Kidney (tissue), 14 donors: Measurements from ENCODE around the gene ZNF506. TPM values are rescaled to one million over a fixed set of nuclear protein-coding genes. Genes with fewer than 3 reads are reported as not detected.

ENCODE experiments used
- DNase-seq, 5 donors: peaks; one replicate each; pipeline ENCODE4 v3.0.0-alpha.2; 2013 to 2020
- FAIRE-seq: peaks from 2 replicates; lab custom pipeline; 2012; peaks lifted over from hg19 to GRCh38; lab: Jason Lieb, UNC
- H3K27ac ChIP-seq, 2 donors: one replicate each; pipeline ENCODE4 v1.7.0; 2013; ENCODE audit warnings: low read depth in 2 of 2, low read length in 2 of 2, inconsistent platforms in 1 of 2
- H3K27me3 ChIP-seq: one replicate; pipeline ENCODE4 v1.7.1; 2013; ENCODE audit warnings: low read length, inconsistent platforms; ENCODE audit not compliant: control insufficient read depth, insufficient read depth
- H3K36me3 ChIP-seq, 3 donors: one replicate each; pipeline versions ENCODE4 v1.7.0 to v1.7.1; 2013; ENCODE audit warnings: low read length in 3 of 3, control low read depth in 1 of 3, inconsistent platforms in 1 of 3; ENCODE audit not compliant: insufficient read depth in 3 of 3, control insufficient read depth in 2 of 3
- H3K4me1 ChIP-seq, 3 donors: one replicate each; pipeline versions ENCODE4 v1.7.0 to v1.7.1; 2013; ENCODE audit warnings: low read length in 3 of 3, inconsistent platforms in 1 of 3, low read depth in 1 of 3; ENCODE audit not compliant: control insufficient read depth in 2 of 3, insufficient read depth in 2 of 3
- H3K4me3 ChIP-seq, 3 donors: one replicate each; pipeline versions ENCODE4 v1.7.0 to v1.8.1; 2013; ENCODE audit warnings: low read length in 3 of 3, control low read depth in 1 of 3, inconsistent platforms in 1 of 3
- H3K9ac ChIP-seq, 3 donors: one replicate each; pipeline versions ENCODE4 v1.7.0 to v1.7.1; 2013; ENCODE audit warnings: low read length in 3 of 3, control low read depth in 1 of 3, inconsistent platforms in 1 of 3
- H3K9me3 ChIP-seq, 3 donors: one replicate each; pipeline versions ENCODE4 v1.7.0 to v1.7.1; 2013; ENCODE audit warnings: low read length in 3 of 3, control low read depth in 1 of 3, inconsistent platforms in 1 of 3; ENCODE audit not compliant: control insufficient read depth in 2 of 3, insufficient read depth in 1 of 3
- intact Hi-C: fragments of 100-400 bp; cut with DNase I; formaldehyde crosslinking; loops from one replicate; pipeline ENCODE4 v1.11.1; 2022
- polyA plus RNA-seq: library from polyadenylated mRNA; stranded (reverse); fragments of 350-450 nt; fragmentation: Illumina TruSeq; extraction: RNeasy Lipid Tissue Mini Kit (QIAGEN cat#74804); gene quantifications from one replicate; pipeline ENCODE4 v1.2.3, GENCODE V29; 2014; ENCODE audit warnings: low read depth, low replicate concordance; ENCODE audit not compliant: insufficient read depth
- total RNA-seq: library from RNA; stranded (reverse); fragmentation: NEBNext Ultra II Directional; extraction: Animal tissue kit (Norgen Biotek cat#: 25700); gene quantifications from one replicate; pipeline ENCODE4 v1.2.1, GENCODE V29; 2021
- TF ChIP-seq, protein P1 (sequence below): IDR thresholded peaks from 3 replicates; pipeline ENCODE4 v1.5.1; 2012; ENCODE audit warnings: mild to moderate bottlenecking, moderate library complexity, borderline replicate concordance; ENCODE audit not compliant: insufficient read depth; ENCODE audit errors: extremely low read depth
- donor health status: control.
- donor health status: control.
- donor health status: control.
- donor health status: control.
- donor health status: control.
- donor health status: DM: yes; HTN: yes; CAD: no.
- donor health status: Normal renal cell carcinoma (clear cell type).

The ZNF506 gene
- total and polyA plus RNA-seq, 2 donors from 2014 or later, result 7.4 to 37.8 TPM

DNA sequence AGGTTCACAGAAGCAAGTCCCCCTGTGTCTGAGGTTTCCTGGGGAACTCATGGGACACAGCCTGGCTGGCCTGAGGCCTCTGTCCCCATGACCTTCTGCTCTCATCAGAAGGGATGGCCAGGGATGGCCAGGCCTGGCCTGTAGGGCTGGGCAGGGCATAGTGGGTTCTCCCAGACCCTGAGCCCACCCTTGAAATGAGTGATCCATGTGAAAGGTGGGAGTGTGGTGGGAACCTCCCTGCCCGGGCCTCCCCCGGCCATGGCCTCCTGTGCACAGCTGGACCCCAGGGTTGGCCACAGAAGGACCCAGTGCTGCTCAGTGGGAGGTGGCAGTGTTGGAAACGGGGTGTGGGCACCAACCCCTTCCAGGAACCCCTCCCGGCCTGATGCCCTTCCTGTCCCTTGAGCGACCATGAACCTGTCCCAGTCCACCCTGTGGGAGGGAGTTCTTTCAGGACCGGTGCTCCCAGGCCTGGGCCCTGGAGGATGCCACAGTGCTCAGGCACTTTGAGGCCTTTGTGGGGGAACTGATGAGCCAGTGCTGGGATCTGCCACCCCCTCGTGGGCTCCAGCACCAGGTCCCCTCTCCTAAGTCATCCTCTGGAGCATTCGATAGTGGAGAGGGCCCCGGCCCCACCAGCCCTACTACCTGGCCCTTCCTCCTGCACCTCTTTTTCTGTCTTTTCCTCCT, 73.2 kb downstream of the ZNF506 start:
- TF ChIP-seq, protein P1, sequence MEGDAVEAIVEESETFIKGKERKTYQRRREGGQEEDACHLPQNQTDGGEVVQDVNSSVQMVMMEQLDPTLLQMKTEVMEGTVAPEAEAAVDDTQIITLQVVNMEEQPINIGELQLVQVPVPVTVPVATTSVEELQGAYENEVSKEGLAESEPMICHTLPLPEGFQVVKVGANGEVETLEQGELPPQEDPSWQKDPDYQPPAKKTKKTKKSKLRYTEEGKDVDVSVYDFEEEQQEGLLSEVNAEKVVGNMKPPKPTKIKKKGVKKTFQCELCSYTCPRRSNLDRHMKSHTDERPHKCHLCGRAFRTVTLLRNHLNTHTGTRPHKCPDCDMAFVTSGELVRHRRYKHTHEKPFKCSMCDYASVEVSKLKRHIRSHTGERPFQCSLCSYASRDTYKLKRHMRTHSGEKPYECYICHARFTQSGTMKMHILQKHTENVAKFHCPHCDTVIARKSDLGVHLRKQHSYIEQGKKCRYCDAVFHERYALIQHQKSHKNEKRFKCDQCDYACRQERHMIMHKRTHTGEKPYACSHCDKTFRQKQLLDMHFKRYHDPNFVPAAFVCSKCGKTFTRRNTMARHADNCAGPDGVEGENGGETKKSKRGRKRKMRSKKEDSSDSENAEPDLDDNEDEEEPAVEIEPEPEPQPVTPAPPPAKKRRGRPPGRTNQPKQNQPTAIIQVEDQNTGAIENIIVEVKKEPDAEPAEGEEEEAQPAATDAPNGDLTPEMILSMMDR, result no peak
- no peak overlapping the region for H3K27ac ChIP-seq
- H3K9me3 ChIP-seq, result no peaks in the 10 kb centered on the region
- H3K4me3 ChIP-seq, result no peak overlapping the region
- intact Hi-C loops, result no loop called here
- FAIRE-seq (no peak), DNase-seq (peak in 1 of 5 donors; percentile 15)
- H3K36me3 ChIP-seq, result no peaks in the 10 kb centered on the region
- H3K27me3 ChIP-seq, result no peaks in the 10 kb centered on the region
- H3K9ac ChIP-seq, result no peak overlapping the region
- no peaks in the 10 kb centered on the region for H3K4me1 ChIP-seq

DNA sequence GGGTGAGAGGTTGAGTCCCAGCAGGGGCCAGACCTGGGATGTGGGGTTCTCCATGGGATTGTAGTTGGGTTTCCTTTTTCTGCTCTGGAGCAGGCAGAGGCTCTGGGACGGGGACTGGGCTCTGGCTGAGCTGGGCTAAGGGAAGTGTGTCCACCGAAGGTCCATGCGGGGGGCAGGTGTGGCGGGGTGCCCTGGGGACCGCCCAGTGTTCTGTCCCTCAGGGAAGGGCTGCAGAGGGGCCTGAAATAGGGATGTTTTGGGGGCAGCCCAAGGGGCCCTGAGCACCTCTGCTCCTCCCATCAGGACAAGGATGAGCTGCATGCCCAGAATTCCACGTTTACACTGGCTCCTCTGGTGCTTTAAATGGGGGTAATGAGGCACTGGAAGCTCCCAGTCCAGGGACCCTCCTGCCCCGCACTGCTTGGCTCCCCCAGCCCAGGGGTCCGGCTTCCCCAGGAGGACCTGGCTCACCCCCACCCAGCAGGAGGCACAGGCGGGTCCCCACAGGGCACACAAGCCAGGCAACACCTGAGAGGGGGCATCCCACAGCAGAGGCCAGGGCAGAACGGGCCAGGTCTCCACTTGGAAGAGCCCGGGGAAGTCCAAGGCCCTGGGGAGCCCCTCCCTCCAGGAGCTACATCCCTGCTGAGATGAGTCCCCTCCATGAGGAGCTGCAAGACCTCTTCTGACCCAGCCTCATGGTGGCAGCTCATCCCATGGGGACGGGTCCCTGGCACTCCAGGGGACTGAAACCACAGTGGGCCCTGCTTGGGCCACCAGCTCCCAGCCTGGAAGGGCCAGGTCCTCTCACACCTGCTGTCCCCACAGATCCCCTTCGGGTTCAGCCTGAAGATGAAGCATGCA, 74.0 kb downstream of the ZNF506 start:
- no peak overlapping the region for H3K27ac ChIP-seq
- intact Hi-C loops, result no loop called here
- DNase-seq (peak in 1 of 5 donors; percentile 65), FAIRE-seq (no peak)
- H3K4me1 ChIP-seq, result no peaks in the 10 kb centered on the region
- no peak overlapping the region for H3K4me3 ChIP-seq
- no peaks in the 10 kb centered on the region for H3K36me3 ChIP-seq
- H3K9ac ChIP-seq, result no peak overlapping the region
- H3K27me3 ChIP-seq, result no peaks in the 10 kb centered on the region
- TF ChIP-seq, protein P1, result no peak
- H3K9me3 ChIP-seq, result no peaks in the 10 kb centered on the region

DNA sequence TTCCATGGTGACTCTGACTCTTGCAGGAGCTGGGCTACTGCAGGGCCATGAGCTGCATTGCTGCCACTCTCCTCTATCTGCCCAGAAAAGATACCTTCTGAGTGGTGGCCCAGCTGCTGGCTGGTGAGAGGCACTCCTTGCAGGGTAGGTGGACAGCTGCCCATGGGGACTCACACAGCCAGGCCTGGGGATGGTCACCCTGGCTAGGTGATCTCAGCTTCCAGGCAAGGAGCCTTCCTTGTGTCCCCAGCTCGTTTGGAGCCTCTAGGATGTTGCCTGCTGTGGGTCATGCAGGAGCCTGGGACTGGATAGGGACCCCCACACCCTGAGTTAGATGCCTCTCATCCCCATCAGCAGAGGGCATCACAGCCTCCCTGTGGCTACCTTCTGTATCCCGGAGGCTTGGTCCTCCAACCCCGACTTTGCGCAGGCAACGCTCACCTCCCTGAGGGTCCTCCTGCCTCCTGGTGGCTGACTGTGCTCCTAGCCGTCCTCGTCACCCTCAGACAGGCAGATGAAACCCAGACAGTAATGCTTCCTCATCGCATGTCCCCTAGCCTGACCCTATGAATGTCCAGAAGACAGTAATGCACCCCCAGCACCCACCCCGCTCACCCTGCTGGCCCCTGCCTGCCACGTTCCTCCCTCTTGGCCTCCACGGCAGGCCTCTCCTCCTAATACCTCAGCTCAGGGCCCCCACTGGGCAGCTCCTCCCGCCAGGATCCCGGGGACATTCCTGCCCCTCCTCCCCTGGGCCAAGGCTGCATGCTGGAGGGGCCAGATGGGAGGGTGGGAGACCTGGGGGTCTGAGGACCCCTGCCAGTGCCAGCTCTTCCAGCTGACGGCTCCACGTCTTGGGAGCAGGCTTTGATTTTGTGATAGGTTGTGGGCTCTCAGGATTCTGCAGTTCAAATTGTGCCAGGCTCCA, 75.0 kb downstream of the ZNF506 start:
- no peaks in the 10 kb centered on the region for H3K36me3 ChIP-seq
- intact Hi-C loops, result no loop called here
- peak in 1 of 5 donors; percentile 68 for DNase-seq
- H3K27ac ChIP-seq, result no peak overlapping the region
- H3K9me3 ChIP-seq, result no peaks in the 10 kb centered on the region
- no peaks in the 10 kb centered on the region for H3K4me1 ChIP-seq
- TF ChIP-seq, protein P1, result no peak
- H3K27me3 ChIP-seq, result no peaks in the 10 kb centered on the region
- no peak for FAIRE-seq
- no peak overlapping the region for H3K9ac ChIP-seq
- no peak overlapping the region for H3K4me3 ChIP-seq
